ENCODE data around the gene P2RY6.

P2RY6 gene

DNA sequence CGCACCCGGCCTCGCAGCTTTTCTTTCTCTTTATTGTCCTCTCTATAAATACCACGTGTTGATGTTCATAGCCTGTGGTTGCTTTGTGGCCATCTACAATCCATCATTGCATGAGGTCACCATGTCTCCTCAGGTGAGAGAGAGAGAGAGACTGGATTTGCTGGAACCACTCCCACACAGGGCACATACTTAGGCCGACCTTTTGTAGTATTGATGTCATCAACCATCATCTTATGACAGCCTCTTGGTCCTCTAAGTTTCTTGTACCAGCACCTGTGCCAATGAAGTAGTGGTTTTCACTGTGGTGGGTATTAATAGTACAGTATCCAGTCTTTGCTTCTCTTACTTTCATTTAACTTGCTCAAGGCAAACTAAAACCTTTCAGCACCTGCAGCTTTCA, 22.8 kb upstream of the P2RY6 start:
- Histone ChIP-seq H3K79me2 (ENCODE audit: insufficient read depth, low read length) (no peaks in the 10 kb centered on the region), H3K4me3 (ENCODE audit: low read depth in 1 of 2, low read length in 2 of 2) (no peak overlapping the region), H3K27me3 (ENCODE audit: insufficient read depth, low read length, poor library complexity) (no peaks in the 10 kb centered on the region), H4K20me1 (ENCODE audit: insufficient read depth, low read length) (no peaks in the 10 kb centered on the region), H3K4me2 (ENCODE audit: insufficient read depth, low read length) (no peak overlapping the region), H3K9ac (ENCODE audit: low read depth, low read length) (no peak overlapping the region), H3K9me3 (ENCODE audit: insufficient read depth, low read length, severe bottlenecking) (no peaks in the 10 kb centered on the region), H3K36me3 (ENCODE audit: insufficient read depth, low read length) (no peaks in the 10 kb centered on the region), H3K4me1 (ENCODE audit: insufficient read depth, low read length) (no peaks in the 10 kb centered on the region), H3K27ac (ENCODE audit: low read length) (no peak overlapping the region), H2AFZ (ENCODE audit: low read depth, low read length) (no peak overlapping the region)
- ATAC-seq (ENCODE audit: insufficient read depth, low read depth) (no peak), DNase-seq (no peak)
- no peak for TF ChIP-seq EZH2 (IDR thresholded peaks at IDR 0.05; ENCODE audit: borderline replicate concordance, low read depth, low read length, severe bottlenecking)
- TF ChIP-seq CTCF (IDR thresholded peaks at IDR 0.05; ENCODE audit: borderline replicate concordance, extremely low read depth, low read length, poor library complexity, severe bottlenecking) = no peak

DNA sequence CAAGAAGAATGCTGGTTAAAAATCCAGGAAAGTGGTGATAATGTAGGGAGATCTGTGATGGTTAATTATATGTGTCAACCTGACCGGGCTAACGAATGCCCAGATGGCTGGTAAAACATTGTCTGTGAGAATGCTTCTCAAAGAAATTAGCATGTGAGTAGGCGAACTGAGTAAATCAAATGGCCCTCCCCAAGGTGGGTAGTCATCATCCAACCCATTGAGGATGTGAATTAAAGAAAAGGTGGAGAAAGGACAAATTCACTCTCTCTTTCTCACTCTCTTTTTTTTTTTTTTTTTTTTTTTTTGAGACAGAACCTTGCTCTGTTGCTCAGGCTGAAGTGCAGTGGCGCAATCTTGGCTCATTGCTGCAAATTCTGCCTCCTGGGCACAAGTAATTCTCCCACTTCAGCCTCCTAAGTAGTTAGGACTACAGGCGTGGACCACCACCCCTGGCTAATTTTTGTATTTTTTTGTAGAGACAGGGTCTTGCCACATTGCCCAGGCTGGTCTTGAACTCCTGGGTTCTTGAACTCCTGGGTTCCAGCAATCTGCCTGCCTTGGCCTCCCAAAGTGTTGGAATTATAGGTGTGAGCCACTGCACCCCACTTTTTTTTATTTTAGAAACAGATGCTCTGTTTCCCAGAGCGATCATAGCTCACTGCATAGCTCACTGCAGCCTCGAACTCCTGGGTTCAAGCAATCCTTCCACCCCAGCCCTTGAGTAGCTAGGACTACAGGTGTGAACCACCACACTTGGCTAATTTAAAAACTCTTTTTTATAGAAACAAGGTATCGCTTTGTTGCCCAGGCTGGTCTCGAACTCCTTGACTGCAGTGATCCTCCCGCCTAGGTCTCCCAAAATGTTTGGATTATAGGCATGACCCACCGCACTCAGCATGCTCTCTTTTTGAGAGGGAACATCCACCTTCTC, 22.0 kb upstream of the P2RY6 start:
- Histone ChIP-seq H3K79me2 (ENCODE audit: insufficient read depth, low read length) (no peaks in the 10 kb centered on the region), H3K27me3 (ENCODE audit: insufficient read depth, low read length, poor library complexity) (no peaks in the 10 kb centered on the region), H3K9ac (ENCODE audit: low read depth, low read length) (no peak overlapping the region), H3K4me2 (ENCODE audit: insufficient read depth, low read length) (no peak overlapping the region), H3K4me1 (ENCODE audit: insufficient read depth, low read length) (no peaks in the 10 kb centered on the region), H3K4me3 (ENCODE audit: low read depth in 1 of 2, low read length in 2 of 2) (no peak overlapping the region), H3K27ac (ENCODE audit: low read length) (no peak overlapping the region), H3K9me3 (ENCODE audit: insufficient read depth, low read length, severe bottlenecking) (no peaks in the 10 kb centered on the region), H2AFZ (ENCODE audit: low read depth, low read length) (no peak overlapping the region), H4K20me1 (ENCODE audit: insufficient read depth, low read length) (no peaks in the 10 kb centered on the region), H3K36me3 (ENCODE audit: insufficient read depth, low read length) (no peaks in the 10 kb centered on the region)
- ATAC-seq (ENCODE audit: insufficient read depth, low read depth) (no peak), DNase-seq (no peak)
- no peak for TF ChIP-seq EZH2 (IDR thresholded peaks at IDR 0.05; ENCODE audit: borderline replicate concordance, low read depth, low read length, severe bottlenecking)
- no peak for TF ChIP-seq CTCF (IDR thresholded peaks at IDR 0.05; ENCODE audit: borderline replicate concordance, extremely low read depth, low read length, poor library complexity, severe bottlenecking)

DNA sequence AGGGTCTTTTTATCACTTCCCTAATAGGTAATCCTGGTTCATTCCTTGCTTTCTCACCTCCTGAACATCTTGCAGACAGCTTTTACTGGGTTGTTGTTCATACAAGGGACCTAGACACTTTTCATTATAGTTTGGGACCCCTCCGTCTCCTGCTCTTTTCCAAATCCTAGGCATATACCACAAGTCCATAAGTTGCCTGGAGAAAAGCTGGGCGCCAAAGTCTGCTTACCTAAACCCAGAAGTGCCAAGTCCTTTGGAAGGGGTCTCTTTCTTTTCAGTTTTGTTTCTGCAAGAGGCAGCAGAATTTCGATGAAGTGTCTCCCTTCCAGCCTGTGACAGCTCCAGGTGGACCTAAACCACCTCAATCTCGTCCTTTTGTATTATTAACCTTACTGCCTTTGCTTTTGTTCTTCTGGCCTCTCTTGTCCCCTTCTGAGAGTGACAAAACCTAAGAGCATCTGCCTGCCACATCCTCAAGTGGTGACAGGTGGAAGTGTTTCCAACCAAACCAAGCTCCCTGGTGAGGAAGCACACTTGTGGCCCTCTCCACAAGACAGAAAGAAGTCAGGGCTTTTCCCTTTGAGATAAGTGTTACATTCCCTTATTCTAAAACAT, 19.5 kb upstream of the P2RY6 start:
- peak; percentile 24 for DNase-seq

More for the DNA sequence above, 19.5 kb upstream of the P2RY6 start:
- H3K79me2 ChIP-seq (ENCODE audit: insufficient read depth, low read length) = no peaks in the 10 kb centered on the region
- H3K27me3 ChIP-seq (ENCODE audit: insufficient read depth, low read length, poor library complexity) = no peaks in the 10 kb centered on the region
- H4K20me1 ChIP-seq (ENCODE audit: insufficient read depth, low read length) = no peaks in the 10 kb centered on the region
- H2AFZ ChIP-seq (ENCODE audit: low read depth, low read length) = no peak overlapping the region
- H3K9me3 ChIP-seq (ENCODE audit: insufficient read depth, low read length, severe bottlenecking) = no peaks in the 10 kb centered on the region
- H3K4me3 ChIP-seq (ENCODE audit: low read depth in 1 of 2, low read length in 2 of 2) = no peak overlapping the region
- H3K4me2 ChIP-seq (ENCODE audit: insufficient read depth, low read length) = no peak overlapping the region
- peak; percentile 43 for TF ChIP-seq CTCF (IDR thresholded peaks at IDR 0.05; ENCODE audit: borderline replicate concordance, extremely low read depth, low read length, poor library complexity, severe bottlenecking)
- TF ChIP-seq EZH2 (IDR thresholded peaks at IDR 0.05; ENCODE audit: borderline replicate concordance, low read depth, low read length, severe bottlenecking) = no peak
- peak; percentile 82 for ATAC-seq (ENCODE audit: insufficient read depth, low read depth)
- no peak overlapping the region for H3K27ac ChIP-seq (ENCODE audit: low read length)
- H3K9ac ChIP-seq (ENCODE audit: low read depth, low read length) = no peak overlapping the region
- no peaks in the 10 kb centered on the region for H3K4me1 ChIP-seq (ENCODE audit: insufficient read depth, low read length)
- no peaks in the 10 kb centered on the region for H3K36me3 ChIP-seq (ENCODE audit: insufficient read depth, low read length)

Data from DND-41 (cell line).